Esophagus muscularis mucosa (tissue), 3 donors: ENCODE measurements around the gene LMNA.
A peak's percentile ranks its signal among the peaks of the same experiment; 100 is the strongest.

ENCODE experiments used
- CTCF ChIP-seq, 3 experiments: fragments of 200-600 bp in 2 of 3; fragments of 450-650 bp in 1 of 3; sonication (generic) in 2 of 3; IDR thresholded peaks; one replicate each; pipeline ENCODE4 v1.5.1; 2017 to 2019; ENCODE audit warnings: antibody characterized with exemption in 3 of 3, mild to moderate bottlenecking in 2 of 3, moderate library complexity in 1 of 3
- POLR2A ChIP-seq: fragments of 450-650 bp; IDR thresholded peaks from one replicate; pipeline ENCODE4 v1.6.1; 2017; ENCODE audit warnings: antibody characterized with exemption, moderate library complexity, mild to moderate bottlenecking, low read depth

GRCh38 chr1:156126043-156126629 lies 11.6 kb downstream of the LMNA start:
- TF ChIP-seq CTCF (IDR thresholded peaks at IDR 0.05) (peak; percentile 29 to 52 (median 30)), POLR2A (no peak)
